Measurements from ENCODE around the gene ABCB9. TPM values are rescaled to one million over a fixed set of nuclear protein-coding genes. Genes with fewer than 3 reads are reported as not detected.
A peak's percentile ranks its signal among the peaks of the same experiment; 100 is the strongest.

Gene ABCB9
- total RNA-seq, 1 experiment from 2014 or later, result 14.7 TPM

DNA sequence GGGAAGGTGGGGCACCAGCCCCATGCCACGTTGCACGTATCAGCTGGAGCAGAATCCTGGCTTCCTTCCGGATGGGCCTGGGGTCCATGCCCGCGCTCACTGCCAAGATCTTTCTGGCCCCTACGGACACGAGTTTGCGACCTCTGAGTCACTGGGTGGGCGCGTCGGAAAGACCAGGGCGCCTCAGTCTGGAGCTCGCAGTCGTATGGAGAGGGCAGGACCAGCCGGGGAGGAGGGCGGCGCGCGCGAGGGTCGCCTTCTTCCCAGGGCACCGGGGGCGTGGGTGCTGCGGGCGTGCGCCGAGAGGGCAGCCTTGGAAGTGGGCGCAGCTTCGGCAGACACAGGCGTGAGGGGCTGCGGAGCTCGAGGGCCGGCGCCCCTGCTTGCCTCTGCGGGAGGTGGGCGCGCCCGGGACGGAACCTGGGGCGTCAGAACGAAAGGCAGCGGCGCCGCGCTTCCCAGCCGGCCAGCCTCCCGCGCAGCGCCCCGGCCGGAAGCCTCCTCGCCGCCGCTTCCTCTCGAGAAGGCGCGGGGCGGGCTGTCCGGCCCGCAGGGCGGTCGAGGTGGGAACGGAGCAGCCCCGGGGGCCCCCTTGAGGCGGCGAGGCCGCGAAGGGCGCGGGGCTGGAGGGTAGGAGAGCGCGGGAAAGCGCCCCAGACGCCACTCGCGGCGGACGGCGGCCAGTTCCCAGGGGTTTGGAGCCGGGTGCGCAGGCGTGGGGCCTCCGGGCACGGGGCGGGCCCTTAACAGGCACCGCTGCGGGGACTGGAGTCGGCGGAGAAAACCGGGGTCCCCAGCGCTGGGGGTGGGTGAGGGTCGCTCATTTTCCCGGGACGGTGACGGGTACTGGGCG, 14.1 kb upstream of the ABCB9 start, which contains the start of gene ARL6IP4:
ARL6IP4 (plus strand) TSS at position 499 of the 853 bp plus-strand sequence. CDS start 459 bp downstream, outside the sequence.
- DNase-seq (ENCODE audit: low read depth, low spot score), result no peak
- Histone ChIP-seq H3K4me3 (replicated peaks in 1 of 2; ENCODE audit: low read depth in 1 of 2, low read length in 2 of 2) (peak within 1 kb of the TSS; percentile 90 to 91), H3K79me2 (ENCODE audit: insufficient read depth, low read length) (peaks cover 44% of the 10 kb centered on the region), H3K36me3 (ENCODE audit: control insufficient read depth in 1 of 2, insufficient read depth in 2 of 2, low read length in 2 of 2) (peaks cover 2 to 7% of the 10 kb centered on the region in 2 experiments; a peak in 3 of 4 replicates), H3K4me2 (ENCODE audit: low read length) (peak within 1 kb of the TSS; percentile 100), H3K27me3 (ENCODE audit: insufficient read depth, low read length) (no peaks in the 10 kb centered on the region), H3K9me2 (ENCODE audit: insufficient read depth) (no peaks in the 10 kb centered on the region), H3K9ac (ENCODE audit: low read length) (peak within 1 kb of the TSS; percentile 92), H3K9me3 (ENCODE audit: control insufficient read depth in 1 of 2, insufficient read depth in 1 of 2, low read depth in 1 of 2, low read length in 2 of 2) (no peaks in the 10 kb centered on the region), H4K20me1 (ENCODE audit: insufficient read depth) (no peaks in the 10 kb centered on the region), H3K27ac (ENCODE audit: low read depth, low read length) (peak within 1 kb of the TSS; percentile 88), H2AFZ (ENCODE audit: low read depth, low read length, poor library complexity, severe bottlenecking) (no peak within 1 kb of the TSS), H3K4me1 (ENCODE audit: control insufficient read depth in 1 of 2, insufficient read depth in 2 of 2, low read length in 2 of 2) (peaks cover 21 to 33% of the 10 kb centered on the region in 2 experiments)
- intact Hi-C loops (cut with micrococcal nuclease), result no loop called here
- CTCF ChIA-PET, result no interaction called here
- TSS peak; percentile 32 for BruUV-seq (replicated peaks)
- RAD21 ChIA-PET (ENCODE audit: low non-redundant PET in 1 of 2, low total read pairs in 2 of 2, uncharacterized antibody in 2 of 2, unreplicated experiment in 2 of 2), result no interaction called here
- TF ChIP-seq JUND (IDR thresholded peaks at IDR 0.05) (no peak), EGR1 (IDR thresholded peaks at IDR 0.05; ENCODE audit: low read depth) (no peak), TCF7L2 (IDR thresholded peaks at IDR 0.05; ENCODE audit: borderline replicate concordance, extremely low read depth, insufficient read depth, insufficient read length) (no peak), FOSL1 (IDR thresholded peaks at IDR 0.05; ENCODE audit: low read depth) (no peak), EZH2 (IDR thresholded peaks at IDR 0.05) (no peak), POLR2AphosphoS5 (IDR thresholded peaks at IDR 0.05; ENCODE audit: low read depth, low read length) (peak; percentile 72), ZNF274 (IDR thresholded peaks at IDR 0.05; ENCODE audit: low read depth, low read length) (no peak), POLR2A (IDR thresholded peaks at IDR 0.05; ENCODE audit: borderline replicate concordance, extremely low read depth, insufficient read depth, insufficient read length) (no peak), ZFX (IDR thresholded peaks at IDR 0.05) (peak; percentile 93), YY1 (IDR thresholded peaks at IDR 0.05; ENCODE audit: extremely low read depth, insufficient replicate concordance, low read depth, low read length) (peak; percentile 53), SRF (IDR thresholded peaks at IDR 0.05; ENCODE audit: low read depth) (no peak)
- TF ChIP-seq, protein P1, sequence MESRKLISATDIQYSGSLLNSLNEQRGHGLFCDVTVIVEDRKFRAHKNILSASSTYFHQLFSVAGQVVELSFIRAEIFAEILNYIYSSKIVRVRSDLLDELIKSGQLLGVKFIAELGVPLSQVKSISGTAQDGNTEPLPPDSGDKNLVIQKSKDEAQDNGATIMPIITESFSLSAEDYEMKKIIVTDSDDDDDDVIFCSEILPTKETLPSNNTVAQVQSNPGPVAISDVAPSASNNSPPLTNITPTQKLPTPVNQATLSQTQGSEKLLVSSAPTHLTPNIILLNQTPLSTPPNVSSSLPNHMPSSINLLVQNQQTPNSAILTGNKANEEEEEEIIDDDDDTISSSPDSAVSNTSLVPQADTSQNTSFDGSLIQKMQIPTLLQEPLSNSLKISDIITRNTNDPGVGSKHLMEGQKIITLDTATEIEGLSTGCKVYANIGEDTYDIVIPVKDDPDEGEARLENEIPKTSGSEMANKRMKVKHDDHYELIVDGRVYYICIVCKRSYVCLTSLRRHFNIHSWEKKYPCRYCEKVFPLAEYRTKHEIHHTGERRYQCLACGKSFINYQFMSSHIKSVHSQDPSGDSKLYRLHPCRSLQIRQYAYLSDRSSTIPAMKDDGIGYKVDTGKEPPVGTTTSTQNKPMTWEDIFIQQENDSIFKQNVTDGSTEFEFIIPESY (IDR thresholded peaks at IDR 0.05; ENCODE audit: extremely low read depth, insufficient replicate concordance, low read length), result no peak
- TF ChIP-seq, protein P2, sequence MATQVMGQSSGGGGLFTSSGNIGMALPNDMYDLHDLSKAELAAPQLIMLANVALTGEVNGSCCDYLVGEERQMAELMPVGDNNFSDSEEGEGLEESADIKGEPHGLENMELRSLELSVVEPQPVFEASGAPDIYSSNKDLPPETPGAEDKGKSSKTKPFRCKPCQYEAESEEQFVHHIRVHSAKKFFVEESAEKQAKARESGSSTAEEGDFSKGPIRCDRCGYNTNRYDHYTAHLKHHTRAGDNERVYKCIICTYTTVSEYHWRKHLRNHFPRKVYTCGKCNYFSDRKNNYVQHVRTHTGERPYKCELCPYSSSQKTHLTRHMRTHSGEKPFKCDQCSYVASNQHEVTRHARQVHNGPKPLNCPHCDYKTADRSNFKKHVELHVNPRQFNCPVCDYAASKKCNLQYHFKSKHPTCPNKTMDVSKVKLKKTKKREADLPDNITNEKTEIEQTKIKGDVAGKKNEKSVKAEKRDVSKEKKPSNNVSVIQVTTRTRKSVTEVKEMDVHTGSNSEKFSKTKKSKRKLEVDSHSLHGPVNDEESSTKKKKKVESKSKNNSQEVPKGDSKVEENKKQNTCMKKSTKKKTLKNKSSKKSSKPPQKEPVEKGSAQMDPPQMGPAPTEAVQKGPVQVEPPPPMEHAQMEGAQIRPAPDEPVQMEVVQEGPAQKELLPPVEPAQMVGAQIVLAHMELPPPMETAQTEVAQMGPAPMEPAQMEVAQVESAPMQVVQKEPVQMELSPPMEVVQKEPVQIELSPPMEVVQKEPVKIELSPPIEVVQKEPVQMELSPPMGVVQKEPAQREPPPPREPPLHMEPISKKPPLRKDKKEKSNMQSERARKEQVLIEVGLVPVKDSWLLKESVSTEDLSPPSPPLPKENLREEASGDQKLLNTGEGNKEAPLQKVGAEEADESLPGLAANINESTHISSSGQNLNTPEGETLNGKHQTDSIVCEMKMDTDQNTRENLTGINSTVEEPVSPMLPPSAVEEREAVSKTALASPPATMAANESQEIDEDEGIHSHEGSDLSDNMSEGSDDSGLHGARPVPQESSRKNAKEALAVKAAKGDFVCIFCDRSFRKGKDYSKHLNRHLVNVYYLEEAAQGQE (IDR thresholded peaks at IDR 0.05; ENCODE audit: low read depth), result no peak
- TF ChIP-seq, protein P3, sequence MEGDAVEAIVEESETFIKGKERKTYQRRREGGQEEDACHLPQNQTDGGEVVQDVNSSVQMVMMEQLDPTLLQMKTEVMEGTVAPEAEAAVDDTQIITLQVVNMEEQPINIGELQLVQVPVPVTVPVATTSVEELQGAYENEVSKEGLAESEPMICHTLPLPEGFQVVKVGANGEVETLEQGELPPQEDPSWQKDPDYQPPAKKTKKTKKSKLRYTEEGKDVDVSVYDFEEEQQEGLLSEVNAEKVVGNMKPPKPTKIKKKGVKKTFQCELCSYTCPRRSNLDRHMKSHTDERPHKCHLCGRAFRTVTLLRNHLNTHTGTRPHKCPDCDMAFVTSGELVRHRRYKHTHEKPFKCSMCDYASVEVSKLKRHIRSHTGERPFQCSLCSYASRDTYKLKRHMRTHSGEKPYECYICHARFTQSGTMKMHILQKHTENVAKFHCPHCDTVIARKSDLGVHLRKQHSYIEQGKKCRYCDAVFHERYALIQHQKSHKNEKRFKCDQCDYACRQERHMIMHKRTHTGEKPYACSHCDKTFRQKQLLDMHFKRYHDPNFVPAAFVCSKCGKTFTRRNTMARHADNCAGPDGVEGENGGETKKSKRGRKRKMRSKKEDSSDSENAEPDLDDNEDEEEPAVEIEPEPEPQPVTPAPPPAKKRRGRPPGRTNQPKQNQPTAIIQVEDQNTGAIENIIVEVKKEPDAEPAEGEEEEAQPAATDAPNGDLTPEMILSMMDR (IDR thresholded peaks at IDR 0.05 in 2 of 3, conservative IDR thresholded peaks at IDR 0.05 in 1 of 3; ENCODE audit: borderline replicate concordance in 1 of 3, insufficient read depth in 1 of 3, low read depth in 2 of 3, low read length in 2 of 3), result no peak
- peak; percentile 72 for ATAC-seq
- POLR2A ChIA-PET, result interaction anchor here (0.8 to 1.0 kb wide), 2 partner anchors 9 to 253 kb away, joined by 3 to 4 read pairs; partner anchors contain the start of genes MPHOSPH9 and MTRFR

Measured in HCT116 (cell line).